SK-N-SH (cell line): ENCODE data around the gene CNTLN. TPM values are rescaled to one million over a fixed set of nuclear protein-coding genes. Genes with fewer than 3 reads are reported as not detected.

Source experiments
- CTCF ChIA-PET: fragments of 300-600, 350-600 bp; formaldehyde crosslinking; extraction: SDS; loops from one replicate; lab custom pipeline; 2021; lab: Yijun Ruan, JAX
- POLR2A ChIA-PET: fragments of 350-600 bp; sonication (Branson Sonifier 250); formaldehyde crosslinking; extraction: SDS; loops from one replicate; lab custom pipeline; 2020; ENCODE audit warnings: antibody characterized with exemption, inconsistent platforms; lab: Yijun Ruan, JAX
- DNase-seq: peaks from one replicate; pipeline ENCODE4 v3.0.0; 2012
- H2AFZ ChIP-seq: fragments of 200-600 bp; sonication (generic); 2 replicates; pipeline ENCODE4 v1.8.1; 2016; ENCODE audit warnings: antibody characterized with exemption, mild to moderate bottlenecking, low read depth
- H3F3A ChIP-seq: fragments of 200-600 bp; sonication (generic); replicated peaks from 2 replicates; pipeline ENCODE3; 2016; ENCODE audit warnings: antibody characterized with exemption, mild to moderate bottlenecking; ENCODE audit not compliant: insufficient read depth
- H3K27ac ChIP-seq, 2 experiments: fragments of 200-500 bp in 1 of 2; fragments of 200-600 bp in 1 of 2; sonication (Bioruptor generic) in 1 of 2; sonication (generic), shearing (Covaris generic) in 1 of 2; 2 replicates each; pipeline versions ENCODE4 v1.5.1 to v1.6.1; 2014 to 2016; ENCODE audit warnings: low read depth in 2 of 2, inconsistent platforms in 1 of 2, low read length in 1 of 2, mild to moderate bottlenecking in 1 of 2, mixed read lengths in 1 of 2
- H3K27me3 ChIP-seq: fragments of 200-600 bp; sonication (generic), shearing (Covaris generic); 2 replicates; pipeline ENCODE4 v1.6.1; 2016; ENCODE audit warnings: mixed run types; ENCODE audit not compliant: insufficient read depth
- H3K36me3 ChIP-seq, 2 experiments: fragments of 200-500 bp in 1 of 2; fragments of 200-600 bp in 1 of 2; sonication (Bioruptor generic) in 1 of 2; sonication (generic) in 1 of 2; replicated peaks in 1 of 2; 2 replicates each; pipeline versions ENCODE3 to v1.5.1; 2014 to 2016; ENCODE audit warnings: low read length in 1 of 2, mild to moderate bottlenecking in 1 of 2; ENCODE audit not compliant: insufficient read depth in 2 of 2, control insufficient read depth in 1 of 2
- H3K4me1 ChIP-seq, 2 experiments: fragments of 200-500 bp in 1 of 2; fragments of 200-600 bp in 1 of 2; sonication (Bioruptor generic) in 1 of 2; sonication (generic), shearing (Covaris generic) in 1 of 2; 2 replicates each; pipeline versions ENCODE4 v1.5.1 to v1.6.1; 2014 to 2016; ENCODE audit warnings: low read depth in 1 of 2, low read length in 1 of 2, mixed run types in 1 of 2; ENCODE audit not compliant: insufficient read depth in 2 of 2, control insufficient read depth in 1 of 2
- H3K4me2 ChIP-seq: fragments of 200-600 bp; sonication (generic), shearing (Covaris generic); 2 replicates; pipeline ENCODE4 v1.6.1; 2017; ENCODE audit warnings: mixed run types
- H3K4me3 ChIP-seq, 2 experiments: fragments of 200-500 bp in 1 of 2; fragments of 200-600 bp in 1 of 2; sonication (Bioruptor generic) in 1 of 2; sonication (generic), shearing (Covaris generic) in 1 of 2; 2 replicates each; pipeline versions ENCODE4 v1.5.1 to v1.8.1; 2014 to 2016; ENCODE audit warnings: low read depth in 2 of 2, inconsistent platforms in 1 of 2, low read length in 1 of 2, mild to moderate bottlenecking in 1 of 2, mixed read lengths in 1 of 2, moderate library complexity in 1 of 2
- H3K79me2 ChIP-seq: fragments of 200-600 bp; sonication (generic); 2 replicates; pipeline ENCODE4 v1.8.1; 2017; ENCODE audit warnings: mild to moderate bottlenecking; ENCODE audit not compliant: insufficient read depth
- H3K9ac ChIP-seq: fragments of 200-600 bp; sonication (generic); 2 replicates; pipeline ENCODE4 v1.6.1; 2017; ENCODE audit warnings: mixed run types
- H3K9me2 ChIP-seq: fragments of 200-600 bp; sonication (generic); 2 replicates; pipeline ENCODE4 v1.6.1; 2017; ENCODE audit warnings: mixed run types
- H3K9me3 ChIP-seq: fragments of 200-600 bp; sonication (generic); 2 replicates; pipeline ENCODE4 v1.6.1; 2017; ENCODE audit warnings: mixed run types, mild to moderate bottlenecking, moderate library complexity
- H4K20me1 ChIP-seq: fragments of 200-600 bp; sonication (generic); 2 replicates; pipeline ENCODE4 v1.6.1; 2017; ENCODE audit warnings: mild to moderate bottlenecking, mixed run types; ENCODE audit not compliant: insufficient read depth
- EP300 ChIP-seq, 2 experiments: IDR thresholded peaks; 2 replicates each; pipeline versions ENCODE4 v1.4.0 to v1.6.1; 2012; ENCODE audit warnings: borderline replicate concordance in 1 of 2, low read depth in 1 of 2, low read length in 1 of 2
- EZH2phosphoT487 ChIP-seq: fragments of 200-600 bp; sonication (generic); IDR thresholded peaks from 2 replicates; pipeline ENCODE4 v1.6.1; 2017; ENCODE audit warnings: low read depth, mixed run types, mild to moderate bottlenecking, antibody characterized with exemption, moderate library complexity, borderline replicate concordance
- FOXJ3 ChIP-seq: sonication (generic); formaldehyde crosslinking; IDR thresholded peaks from 2 replicates; pipeline ENCODE4 v1.5.1; 2020; ENCODE audit warnings: mild to moderate bottlenecking, missing genetic modification reagents
- FOXM1 ChIP-seq: IDR thresholded peaks from 2 replicates; pipeline ENCODE4 v1.4.0; 2012; ENCODE audit warnings: low read depth, mild to moderate bottlenecking
- GATA2 ChIP-seq: sonication (generic); formaldehyde crosslinking; IDR thresholded peaks from 2 replicates; pipeline ENCODE4 v1.5.0; 2020; ENCODE audit warnings: mild to moderate bottlenecking, missing genetic modification reagents
- JUND ChIP-seq: IDR thresholded peaks from 2 replicates; pipeline ENCODE4 v1.4.0; 2012
- MXI1 ChIP-seq: IDR thresholded peaks from 2 replicates; pipeline ENCODE4 v1.6.1; 2012; ENCODE audit warnings: mild to moderate bottlenecking, low read depth, low read length, improper control_type of control experiment
- NFIC ChIP-seq: IDR thresholded peaks from 2 replicates; pipeline ENCODE4 v1.4.0; 2012; ENCODE audit warnings: borderline replicate concordance
- NRF1 ChIP-seq: IDR thresholded peaks from 2 replicates; pipeline ENCODE4 v1.6.1; 2012; ENCODE audit warnings: low read depth, mild to moderate bottlenecking, low read length
- POLR2AphosphoS5 ChIP-seq: IDR thresholded peaks from 2 replicates; pipeline ENCODE4 v1.6.1; 2012; ENCODE audit warnings: low read depth, low read length
- RCOR1 ChIP-seq: fragments of 150-350 bp; IDR thresholded peaks from 2 replicates; pipeline ENCODE4 v1.6.1; 2017; ENCODE audit warnings: antibody characterized with exemption, low read length
- RXRA ChIP-seq: IDR thresholded peaks from 2 replicates; pipeline ENCODE4 v1.4.0; 2012; ENCODE audit warnings: low read depth, mild to moderate bottlenecking, borderline replicate concordance
- SIN3A ChIP-seq: IDR thresholded peaks from 2 replicates; pipeline ENCODE4 v1.6.1; 2012; ENCODE audit warnings: low read depth, mild to moderate bottlenecking, low read length, moderate library complexity, borderline replicate concordance
- SMC3 ChIP-seq: IDR thresholded peaks from 2 replicates; pipeline ENCODE4 v1.6.1; 2012; ENCODE audit warnings: low read depth, low read length, improper control_type of control experiment
- TAF1 ChIP-seq: IDR thresholded peaks from 2 replicates; pipeline ENCODE4 v1.6.1; 2012; ENCODE audit warnings: low read depth, mild to moderate bottlenecking, low read length, moderate library complexity, borderline replicate concordance
- TEAD4 ChIP-seq: IDR thresholded peaks from 2 replicates; pipeline ENCODE4 v1.4.0; 2012; ENCODE audit warnings: mild to moderate bottlenecking, borderline replicate concordance; ENCODE audit not compliant: insufficient read depth
- WGBS: methylation state at CpG from one replicate; pipeline ENCODE4 v1.1.6; 2017; ENCODE audit warnings: low lambda C conversion rate; 5-methylcytosine and 5-hydroxymethylcytosine counted together
- polyA plus RNA-seq, 3 experiments: library from polyadenylated mRNA; depleted of rRNA; stranded (reverse); fragments of >200 nt; gene quantifications; 2 replicates each; pipeline ENCODE4 v1.2.3, GENCODE V29; 2012
- TF ChIP-seq, protein P1 (sequence below): IDR thresholded peaks from 2 replicates; pipeline ENCODE4 v1.4.0; 2012; ENCODE audit warnings: low read depth, borderline replicate concordance
- TF ChIP-seq, protein P2 (sequence below): IDR thresholded peaks from 2 replicates; pipeline ENCODE4 v1.6.1; 2012; ENCODE audit warnings: mild to moderate bottlenecking, low read depth, low read length, moderate library complexity
- TF ChIP-seq, protein P3 (sequence below): IDR thresholded peaks from 2 replicates; pipeline ENCODE4 v1.4.0; 2012; ENCODE audit warnings: low read depth

The CNTLN gene
- polyA plus RNA-seq, 1 of the 3 experiments (the other 2 are of a cell fraction) = 2.5 TPM

DNA sequence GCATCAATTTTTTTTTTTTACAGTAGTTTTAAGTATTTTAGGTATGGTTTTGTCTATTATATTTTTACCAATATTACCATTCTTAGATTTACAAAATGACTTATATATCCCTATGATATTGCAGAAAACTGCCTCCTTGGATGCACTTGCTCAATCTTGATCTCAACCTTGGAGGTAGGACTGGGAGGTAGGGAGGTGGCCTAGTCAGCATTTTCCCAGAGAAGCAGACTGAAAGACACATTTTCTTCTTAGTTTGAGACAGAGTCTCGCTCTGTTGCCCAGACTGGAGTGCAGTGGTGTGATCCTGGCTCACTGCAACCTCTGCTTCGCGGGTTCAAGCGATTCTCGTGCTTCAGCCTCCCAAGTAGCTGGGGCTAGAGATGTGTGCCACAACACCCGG is 268.7 kb downstream of the CNTLN start:
- H3K79me2 ChIP-seq = no peaks in the 10 kb centered on the region
- H3K9ac ChIP-seq = no peak overlapping the region
- no peaks in the 10 kb centered on the region for H3F3A ChIP-seq
- no peak overlapping the region for H3K4me2 ChIP-seq
- peaks cover 0 to 7% of the 10 kb centered on the region in 2 experiments for H3K36me3 ChIP-seq
- no peak overlapping the region for H2AFZ ChIP-seq
- H3K27ac ChIP-seq = no peak overlapping the region
- no peak for DNase-seq
- CTCF ChIA-PET = no interaction called here
- 99% methylated on average over 6 of the region's 6 CpGs for WGBS
- H3K4me1 ChIP-seq = no peaks in the 10 kb centered on the region
- no peaks in the 10 kb centered on the region for H3K9me3 ChIP-seq
- no peaks in the 10 kb centered on the region for H4K20me1 ChIP-seq
- no peak overlapping the region for H3K4me3 ChIP-seq
- no peaks in the 10 kb centered on the region for H3K9me2 ChIP-seq
- TF ChIP-seq RCOR1 (no peak), FOXM1 (no peak), NRF1 (no peak), RXRA (no peak), SMC3 (no peak), SIN3A (no peak), EZH2phosphoT487 (no peak), EP300 (IDR thresholded peaks at IDR 0.05; ENCODE audit: borderline replicate concordance in 1 of 2, low read depth in 1 of 2, low read length in 1 of 2) (no peak), NFIC (no peak), JUND (no peak), TAF1 (no peak), MXI1 (no peak), POLR2AphosphoS5 (no peak), GATA2 (CRISPR knock-in tag) (no peak), TEAD4 (no peak), FOXJ3 (CRISPR knock-in tag) (no peak)
- TF ChIP-seq, protein P1, sequence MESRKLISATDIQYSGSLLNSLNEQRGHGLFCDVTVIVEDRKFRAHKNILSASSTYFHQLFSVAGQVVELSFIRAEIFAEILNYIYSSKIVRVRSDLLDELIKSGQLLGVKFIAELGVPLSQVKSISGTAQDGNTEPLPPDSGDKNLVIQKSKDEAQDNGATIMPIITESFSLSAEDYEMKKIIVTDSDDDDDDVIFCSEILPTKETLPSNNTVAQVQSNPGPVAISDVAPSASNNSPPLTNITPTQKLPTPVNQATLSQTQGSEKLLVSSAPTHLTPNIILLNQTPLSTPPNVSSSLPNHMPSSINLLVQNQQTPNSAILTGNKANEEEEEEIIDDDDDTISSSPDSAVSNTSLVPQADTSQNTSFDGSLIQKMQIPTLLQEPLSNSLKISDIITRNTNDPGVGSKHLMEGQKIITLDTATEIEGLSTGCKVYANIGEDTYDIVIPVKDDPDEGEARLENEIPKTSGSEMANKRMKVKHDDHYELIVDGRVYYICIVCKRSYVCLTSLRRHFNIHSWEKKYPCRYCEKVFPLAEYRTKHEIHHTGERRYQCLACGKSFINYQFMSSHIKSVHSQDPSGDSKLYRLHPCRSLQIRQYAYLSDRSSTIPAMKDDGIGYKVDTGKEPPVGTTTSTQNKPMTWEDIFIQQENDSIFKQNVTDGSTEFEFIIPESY = no peak
- TF ChIP-seq, protein P2, sequence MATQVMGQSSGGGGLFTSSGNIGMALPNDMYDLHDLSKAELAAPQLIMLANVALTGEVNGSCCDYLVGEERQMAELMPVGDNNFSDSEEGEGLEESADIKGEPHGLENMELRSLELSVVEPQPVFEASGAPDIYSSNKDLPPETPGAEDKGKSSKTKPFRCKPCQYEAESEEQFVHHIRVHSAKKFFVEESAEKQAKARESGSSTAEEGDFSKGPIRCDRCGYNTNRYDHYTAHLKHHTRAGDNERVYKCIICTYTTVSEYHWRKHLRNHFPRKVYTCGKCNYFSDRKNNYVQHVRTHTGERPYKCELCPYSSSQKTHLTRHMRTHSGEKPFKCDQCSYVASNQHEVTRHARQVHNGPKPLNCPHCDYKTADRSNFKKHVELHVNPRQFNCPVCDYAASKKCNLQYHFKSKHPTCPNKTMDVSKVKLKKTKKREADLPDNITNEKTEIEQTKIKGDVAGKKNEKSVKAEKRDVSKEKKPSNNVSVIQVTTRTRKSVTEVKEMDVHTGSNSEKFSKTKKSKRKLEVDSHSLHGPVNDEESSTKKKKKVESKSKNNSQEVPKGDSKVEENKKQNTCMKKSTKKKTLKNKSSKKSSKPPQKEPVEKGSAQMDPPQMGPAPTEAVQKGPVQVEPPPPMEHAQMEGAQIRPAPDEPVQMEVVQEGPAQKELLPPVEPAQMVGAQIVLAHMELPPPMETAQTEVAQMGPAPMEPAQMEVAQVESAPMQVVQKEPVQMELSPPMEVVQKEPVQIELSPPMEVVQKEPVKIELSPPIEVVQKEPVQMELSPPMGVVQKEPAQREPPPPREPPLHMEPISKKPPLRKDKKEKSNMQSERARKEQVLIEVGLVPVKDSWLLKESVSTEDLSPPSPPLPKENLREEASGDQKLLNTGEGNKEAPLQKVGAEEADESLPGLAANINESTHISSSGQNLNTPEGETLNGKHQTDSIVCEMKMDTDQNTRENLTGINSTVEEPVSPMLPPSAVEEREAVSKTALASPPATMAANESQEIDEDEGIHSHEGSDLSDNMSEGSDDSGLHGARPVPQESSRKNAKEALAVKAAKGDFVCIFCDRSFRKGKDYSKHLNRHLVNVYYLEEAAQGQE = no peak
- TF ChIP-seq, protein P3, sequence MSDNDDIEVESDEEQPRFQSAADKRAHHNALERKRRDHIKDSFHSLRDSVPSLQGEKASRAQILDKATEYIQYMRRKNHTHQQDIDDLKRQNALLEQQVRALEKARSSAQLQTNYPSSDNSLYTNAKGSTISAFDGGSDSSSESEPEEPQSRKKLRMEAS = no peak
- POLR2A ChIA-PET = no interaction called here
- no peaks in the 10 kb centered on the region for H3K27me3 ChIP-seq
